ENCODE data around the gene UNK. TPM values are rescaled to one million over a fixed set of nuclear protein-coding genes. Genes with fewer than 3 reads are reported as not detected.

UNK gene
- total and polyA plus RNA-seq, 2 of the 13 experiments (the other 11 are each of a cell fraction or from before 2014, with no cell fraction given): 31.6 to 33.0 TPM

- TF ChIP-seq, protein P1, sequence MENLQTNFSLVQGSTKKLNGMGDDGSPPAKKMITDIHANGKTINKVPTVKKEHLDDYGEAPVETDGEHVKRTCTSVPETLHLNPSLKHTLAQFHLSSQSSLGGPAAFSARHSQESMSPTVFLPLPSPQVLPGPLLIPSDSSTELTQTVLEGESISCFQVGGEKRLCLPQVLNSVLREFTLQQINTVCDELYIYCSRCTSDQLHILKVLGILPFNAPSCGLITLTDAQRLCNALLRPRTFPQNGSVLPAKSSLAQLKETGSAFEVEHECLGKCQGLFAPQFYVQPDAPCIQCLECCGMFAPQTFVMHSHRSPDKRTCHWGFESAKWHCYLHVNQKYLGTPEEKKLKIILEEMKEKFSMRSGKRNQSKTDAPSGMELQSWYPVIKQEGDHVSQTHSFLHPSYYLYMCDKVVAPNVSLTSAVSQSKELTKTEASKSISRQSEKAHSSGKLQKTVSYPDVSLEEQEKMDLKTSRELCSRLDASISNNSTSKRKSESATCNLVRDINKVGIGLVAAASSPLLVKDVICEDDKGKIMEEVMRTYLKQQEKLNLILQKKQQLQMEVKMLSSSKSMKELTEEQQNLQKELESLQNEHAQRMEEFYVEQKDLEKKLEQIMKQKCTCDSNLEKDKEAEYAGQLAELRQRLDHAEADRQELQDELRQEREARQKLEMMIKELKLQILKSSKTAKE (CRISPR knock-in tag; IDR thresholded peaks at IDR 0.05; ENCODE audit: borderline replicate concordance): no peak
- TF ChIP-seq DBP (CRISPR knock-in tag; IDR thresholded peaks at IDR 0.05; ENCODE audit: not compliant biosample characterization) (peak; percentile 9), REPIN1 (CRISPR knock-in tag; IDR thresholded peaks at IDR 0.05; ENCODE audit: borderline replicate concordance, low read depth) (no peak), IRX3 (CRISPR knock-in tag; IDR thresholded peaks at IDR 0.05; ENCODE audit: borderline replicate concordance, low read depth) (no peak), ZNF773 (CRISPR knock-in tag; IDR thresholded peaks at IDR 0.05; ENCODE audit: borderline replicate concordance) (no peak), GABPA (IDR thresholded peaks at IDR 0.05; ENCODE audit: low read depth, low read length) (no peak), GABPA (CRISPR knock-in tag; IDR thresholded peaks at IDR 0.05; ENCODE audit: low read depth) (no peak), MED13 (CRISPR knock-in tag; IDR thresholded peaks at IDR 0.05) (no peak; the same call in 1 of the 2 replicates), ZBTB33 (CRISPR knock-in tag; IDR thresholded peaks at IDR 0.05) (no peak), ZNF362 (CRISPR knock-in tag; IDR thresholded peaks at IDR 0.05; ENCODE audit: borderline replicate concordance) (no peak), CBFB (CRISPR knock-in tag; IDR thresholded peaks at IDR 0.05) (no peak)
- TF ChIP-seq, protein P2, sequence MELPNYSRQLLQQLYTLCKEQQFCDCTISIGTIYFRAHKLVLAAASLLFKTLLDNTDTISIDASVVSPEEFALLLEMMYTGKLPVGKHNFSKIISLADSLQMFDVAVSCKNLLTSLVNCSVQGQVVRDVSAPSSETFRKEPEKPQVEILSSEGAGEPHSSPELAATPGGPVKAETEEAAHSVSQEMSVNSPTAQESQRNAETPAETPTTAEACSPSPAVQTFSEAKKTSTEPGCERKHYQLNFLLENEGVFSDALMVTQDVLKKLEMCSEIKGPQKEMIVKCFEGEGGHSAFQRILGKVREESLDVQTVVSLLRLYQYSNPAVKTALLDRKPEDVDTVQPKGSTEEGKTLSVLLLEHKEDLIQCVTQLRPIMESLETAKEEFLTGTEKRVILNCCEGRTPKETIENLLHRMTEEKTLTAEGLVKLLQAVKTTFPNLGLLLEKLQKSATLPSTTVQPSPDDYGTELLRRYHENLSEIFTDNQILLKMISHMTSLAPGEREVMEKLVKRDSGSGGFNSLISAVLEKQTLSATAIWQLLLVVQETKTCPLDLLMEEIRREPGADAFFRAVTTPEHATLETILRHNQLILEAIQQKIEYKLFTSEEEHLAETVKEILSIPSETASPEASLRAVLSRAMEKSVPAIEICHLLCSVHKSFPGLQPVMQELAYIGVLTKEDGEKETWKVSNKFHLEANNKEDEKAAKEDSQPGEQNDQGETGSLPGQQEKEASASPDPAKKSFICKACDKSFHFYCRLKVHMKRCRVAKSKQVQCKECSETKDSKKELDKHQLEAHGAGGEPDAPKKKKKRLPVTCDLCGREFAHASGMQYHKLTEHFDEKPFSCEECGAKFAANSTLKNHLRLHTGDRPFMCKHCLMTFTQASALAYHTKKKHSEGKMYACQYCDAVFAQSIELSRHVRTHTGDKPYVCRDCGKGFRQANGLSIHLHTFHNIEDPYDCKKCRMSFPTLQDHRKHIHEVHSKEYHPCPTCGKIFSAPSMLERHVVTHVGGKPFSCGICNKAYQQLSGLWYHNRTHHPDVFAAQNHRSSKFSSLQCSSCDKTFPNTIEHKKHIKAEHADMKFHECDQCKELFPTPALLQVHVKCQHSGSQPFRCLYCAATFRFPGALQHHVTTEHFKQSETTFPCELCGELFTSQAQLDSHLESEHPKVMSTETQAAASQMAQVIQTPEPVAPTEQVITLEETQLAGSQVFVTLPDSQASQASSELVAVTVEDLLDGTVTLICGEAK (IDR thresholded peaks at IDR 0.05): no peak
- TF ChIP-seq, protein P2 (CRISPR knock-in tag; IDR thresholded peaks at IDR 0.05): 0 out of 2 replicates have a peak, but pooled peaks have one; percentile 22
- TF ChIP-seq, protein P3, sequence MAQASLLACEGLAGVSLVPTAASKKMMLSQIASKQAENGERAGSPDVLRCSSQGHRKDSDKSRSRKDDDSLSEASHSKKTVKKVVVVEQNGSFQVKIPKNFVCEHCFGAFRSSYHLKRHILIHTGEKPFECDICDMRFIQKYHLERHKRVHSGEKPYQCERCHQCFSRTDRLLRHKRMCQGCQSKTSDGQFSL (CRISPR knock-in tag; IDR thresholded peaks at IDR 0.05): no peak
These were observed 20.2 kb upstream of the UNK start (continued) for GRCh38 chr17:75764417-75764710.

All from HepG2 (cell line).